ENCODE data around the gene NACC2. TPM values are rescaled to one million over a fixed set of nuclear protein-coding genes. Genes with fewer than 3 reads are reported as not detected.

NACC2 gene
- polyA plus RNA-seq, 1 donor (not counting 4 experiments of a cell fraction or from before 2014, with no cell fraction given) = 4.6 TPM

GRCh38 chr9:136083558-136084062, 11.5 kb downstream of the NACC2 start:
- Histone ChIP-seq H3K36me3 (ENCODE audit: control insufficient read depth in 2 of 2, extremely low read depth in 1 of 2, insufficient read depth in 2 of 2, low read length in 2 of 2) (peaks cover 3 to 10% of the 10 kb centered on the region in 2 experiments), H4K20me1 (ENCODE audit: control insufficient read depth, extremely low read depth, insufficient read depth, low read length) (peaks cover 28% of the 10 kb centered on the region), H3K9ac (ENCODE audit: control insufficient read depth, extremely low read depth, insufficient read depth, low read length) (no peak overlapping the region), H3K79me2 (ENCODE audit: control insufficient read depth, insufficient read depth, low read length) (peaks cover 92% of the 10 kb centered on the region), H3K4me2 (ENCODE audit: control insufficient read depth, extremely low read depth, insufficient read depth, low read depth, low read length) (no peak overlapping the region), H3K4me3 (ENCODE audit: control insufficient read depth in 2 of 3, extremely low read depth in 1 of 3, insufficient read depth in 2 of 3, low read depth in 1 of 3, low read length in 3 of 3) (no peak overlapping the region), H3K27ac (ENCODE audit: control insufficient read depth, insufficient read depth, low read length) (no peak overlapping the region), H3K27me3 (ENCODE audit: control insufficient read depth, extremely low read depth, insufficient read depth, low read length) (no peaks in the 10 kb centered on the region), H3K9me1 (ENCODE audit: control insufficient read depth, extremely low read depth, insufficient read depth, low read length) (no peaks in the 10 kb centered on the region), H3K4me1 (ENCODE audit: control insufficient read depth, extremely low read depth, insufficient read depth, low read length) (no peaks in the 10 kb centered on the region), H2AFZ (ENCODE audit: control insufficient read depth, low read length) (no peak overlapping the region), H3K9me3 (ENCODE audit: control insufficient read depth, low read depth, low read length) (no peaks in the 10 kb centered on the region)
- dilution Hi-C loops (cut with MboI; ENCODE audit: extremely low pct_ligation_motif_present, low sequenced_read_pairs) = no loop called here
- DNase-seq (ENCODE audit: low read depth, low spot score) (no peak), FAIRE-seq (no peak)
- TF ChIP-seq CTCF (optimal IDR thresholded peaks at IDR 0.05 in 1 of 3, IDR thresholded peaks at IDR 0.05 in 1 of 3, conservative IDR thresholded peaks at IDR 0.05 in 1 of 3; ENCODE audit: extremely low read depth in 1 of 3, insufficient read depth in 2 of 3, low read length in 3 of 3) (no peak), EZH2 (IDR thresholded peaks at IDR 0.05; ENCODE audit: low read length) (no peak)

DNA sequence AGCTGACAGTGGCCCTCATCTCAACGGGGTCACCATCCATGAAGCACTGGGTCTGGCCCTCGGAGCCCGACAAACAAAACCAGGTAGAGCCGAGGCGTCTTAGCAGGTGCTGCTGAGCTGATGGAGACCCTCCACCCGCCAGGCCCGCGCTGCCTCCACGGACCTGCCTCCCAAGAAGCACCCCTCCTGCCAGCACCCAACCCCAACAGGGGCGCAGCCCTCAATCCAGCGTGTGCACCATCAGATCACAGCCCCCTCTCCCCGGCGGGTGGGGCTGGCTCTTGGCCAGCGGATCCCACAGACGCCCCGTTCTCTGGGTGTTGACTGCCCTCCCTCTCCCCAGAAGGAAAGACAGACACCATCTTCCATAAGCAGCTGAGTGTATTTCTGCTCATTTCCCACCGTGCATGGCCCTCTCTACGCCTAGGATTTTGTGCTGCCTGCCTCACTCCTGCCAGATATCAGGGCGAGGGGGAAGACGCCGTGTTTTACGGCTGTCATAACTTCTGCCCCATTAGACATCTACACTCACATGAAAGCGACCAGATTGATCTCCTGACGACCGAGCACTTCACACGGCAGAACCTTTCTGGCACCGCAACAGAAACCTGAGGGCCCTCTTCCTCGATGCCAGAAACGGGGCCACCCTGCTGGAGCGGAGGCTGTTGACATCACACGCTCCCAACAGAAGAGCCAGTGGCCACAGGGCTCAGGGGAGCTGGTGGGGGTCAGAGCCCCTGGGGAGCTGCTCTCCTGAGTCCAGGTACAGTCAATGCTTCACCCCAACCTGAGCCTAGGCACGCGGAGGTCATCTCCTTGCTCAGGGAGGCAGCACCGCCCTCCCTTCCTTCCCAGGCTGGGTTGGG, 12.4 kb downstream of the NACC2 start:
- dilution Hi-C loops (cut with MboI; ENCODE audit: extremely low pct_ligation_motif_present, low sequenced_read_pairs) = no loop called here
- TF ChIP-seq EZH2 (IDR thresholded peaks at IDR 0.05; ENCODE audit: low read length) (no peak), CTCF (optimal IDR thresholded peaks at IDR 0.05 in 1 of 3, IDR thresholded peaks at IDR 0.05 in 1 of 3, conservative IDR thresholded peaks at IDR 0.05 in 1 of 3; ENCODE audit: extremely low read depth in 1 of 3, insufficient read depth in 2 of 3, low read length in 3 of 3) (no peak)
- FAIRE-seq (no peak), DNase-seq (ENCODE audit: low read depth, low spot score) (no peak)
- Histone ChIP-seq H3K79me2 (ENCODE audit: control insufficient read depth, insufficient read depth, low read length) (peaks cover 90% of the 10 kb centered on the region), H2AFZ (ENCODE audit: control insufficient read depth, low read length) (no peak overlapping the region), H3K4me3 (ENCODE audit: control insufficient read depth in 2 of 3, extremely low read depth in 1 of 3, insufficient read depth in 2 of 3, low read depth in 1 of 3, low read length in 3 of 3) (no peak overlapping the region), H3K9me3 (ENCODE audit: control insufficient read depth, low read depth, low read length) (no peaks in the 10 kb centered on the region), H3K4me1 (ENCODE audit: control insufficient read depth, extremely low read depth, insufficient read depth, low read length) (no peaks in the 10 kb centered on the region), H3K9me1 (ENCODE audit: control insufficient read depth, extremely low read depth, insufficient read depth, low read length) (no peaks in the 10 kb centered on the region), H3K36me3 (ENCODE audit: control insufficient read depth in 2 of 2, extremely low read depth in 1 of 2, insufficient read depth in 2 of 2, low read length in 2 of 2) (peaks cover 3 to 8% of the 10 kb centered on the region in 2 experiments), H4K20me1 (ENCODE audit: control insufficient read depth, extremely low read depth, insufficient read depth, low read length) (peaks cover 26% of the 10 kb centered on the region), H3K9ac (ENCODE audit: control insufficient read depth, extremely low read depth, insufficient read depth, low read length) (no peak overlapping the region), H3K27ac (ENCODE audit: control insufficient read depth, insufficient read depth, low read length) (no peak overlapping the region), H3K4me2 (ENCODE audit: control insufficient read depth, extremely low read depth, insufficient read depth, low read depth, low read length) (no peak overlapping the region), H3K27me3 (ENCODE audit: control insufficient read depth, extremely low read depth, insufficient read depth, low read length) (no peaks in the 10 kb centered on the region)
